Liver (tissue), 3 donors: ENCODE data around the gene AKNA.

Source experiments
- ATF3 ChIP-seq: IDR thresholded peaks from 2 replicates; pipeline ENCODE4 v1.6.1; 2016; ENCODE audit warnings: antibody characterized with exemption
- CTCF ChIP-seq: fragments of 150-350 bp; IDR thresholded peaks from 2 replicates; pipeline ENCODE4 v1.5.1; 2017; ENCODE audit warnings: improper control_type of control experiment, low read depth, low read length; ENCODE audit not compliant: missing input control
- donor health status: healthy.
- donor health status: healthy.

GRCh38 chr9:114373960-114374730, 13.6 kb downstream of the AKNA start:
- TF ChIP-seq CTCF (no peak), ATF3 (no peak)
